Hypothalamus (tissue), 51 donors: Measurements from ENCODE around the gene SLC17A7.
"Not testable (repeated sequence)": the region's sequence is repeated elsewhere in the genome, so short reads cannot be mapped to it uniquely, and the experiment has no call there.

ENCODE experiments used
- DNase-seq, 51 donors: peaks; one replicate each; lab custom pipeline; 2025; lab: John Stamatoyannopoulos, UW

The SLC17A7 gene

GRCh38 chr19:49447485-49448431 is 6.4 kb upstream of the SLC17A7 start:
- peak in 4 of 51 donors; percentile 2 to 12 (median 6) for DNase-seq

- no peak for DNase-seq
Measured at GRCh38 chr19:49445997-49446396, 4.7 kb upstream of the SLC17A7 start.

GRCh38 chr19:49444100-49444700 is 2.9 kb upstream of the SLC17A7 start:
- DNase-seq: not testable (repeated sequence)

- DNase-seq: peak; percentile 49 to 99 (median 88)
Measured at GRCh38 chr19:49443366-49444099, 2.2 kb upstream of the SLC17A7 start.

GRCh38 chr19:49442771-49443365 is 1.5 kb upstream of the SLC17A7 start:
- peak in 16 of 51 donors; percentile 5 to 56 (median 30) for DNase-seq

GRCh38 chr19:49442354-49442753 is 1.0 kb upstream of the SLC17A7 start:
- no peak for DNase-seq

- no peak for DNase-seq
Measured at GRCh38 chr19:49441960-49442350, 628 bp upstream of the SLC17A7 start.

- no peak for DNase-seq
Measured at GRCh38 chr19:49440439-49441209, 703 bp downstream of the SLC17A7 start.

- peak in 1 of 51 donors; percentile 32 for DNase-seq
Measured at GRCh38 chr19:49439836-49440235, 1.5 kb downstream of the SLC17A7 start.

GRCh38 chr19:49438261-49438660 is 3.1 kb downstream of the SLC17A7 start:
- DNase-seq: peak in 1 of 51 donors; percentile 41

GRCh38 chr19:49437231-49437630 is 4.1 kb downstream of the SLC17A7 start:
- peak in 1 of 51 donors; percentile 53 for DNase-seq

- peak in 2 of 51 donors; percentile 23 to 54 for DNase-seq
Measured at GRCh38 chr19:49436381-49437017, 4.8 kb downstream of the SLC17A7 start.

GRCh38 chr19:49435670-49436069 is 5.7 kb downstream of the SLC17A7 start:
- no peak for DNase-seq

- DNase-seq: no peak
Measured at GRCh38 chr19:49434907-49435583, 6.3 kb downstream of the SLC17A7 start.

- DNase-seq: no peak
Measured at GRCh38 chr19:49433240-49433901, 8.0 kb downstream of the SLC17A7 start.

GRCh38 chr19:49432141-49433073 is 8.9 kb downstream of the SLC17A7 start:
- DNase-seq: no peak

GRCh38 chr19:49431330-49431749 is 10.0 kb downstream of the SLC17A7 start:
- peak in 1 of 51 donors; percentile 18 for DNase-seq
